ENCODE measurements around the gene OGDH. TPM values are rescaled to one million over a fixed set of nuclear protein-coding genes. Genes with fewer than 3 reads are reported as not detected.
A peak's percentile ranks its signal among the peaks of the same experiment; 100 is the strongest.

The OGDH gene
- total and polyA plus RNA-seq, 8 donors: 46.6 to 184 (median 56.1) TPM

- TF ChIP-seq CTCF (IDR thresholded peaks at IDR 0.05): no peak
These were observed 87.9 kb downstream of the OGDH start for GRCh38 chr7:44694326-44694725.

GRCh38 chr7:44694766-44695165 lies 88.3 kb downstream of the OGDH start:
- H3K9me3 ChIP-seq: peaks cover 0 to 6% of the 10 kb centered on the region in 2 donors
- intact Hi-C loops (cut with DNase I): no loop called here
- ATAC-seq (no peak), DNase-seq (no peak)
- no peaks in the 10 kb centered on the region for H3K27me3 ChIP-seq
- H3K4me1 ChIP-seq: no peaks in the 10 kb centered on the region
- no peak overlapping the region for H3K4me3 ChIP-seq
- no peak for TF ChIP-seq CTCF (IDR thresholded peaks at IDR 0.05)
- peaks cover 0 to 97% of the 10 kb centered on the region in 2 donors for H3K36me3 ChIP-seq
- H3K27ac ChIP-seq: no peak overlapping the region

More at GRCh38 chr7:44694326-44694725, 87.9 kb downstream of the OGDH start:
- peak in 1 of 4 donors; percentile 51 for DNase-seq
- H3K4me1 ChIP-seq: no peaks in the 10 kb centered on the region
- peaks cover 0 to 93% of the 10 kb centered on the region in 2 donors for H3K36me3 ChIP-seq
- peaks cover 0 to 3% of the 10 kb centered on the region in 2 donors for H3K9me3 ChIP-seq
- intact Hi-C loops (cut with DNase I): no loop called here
- no peak for ATAC-seq
- H3K4me3 ChIP-seq: no peak overlapping the region
- no peak overlapping the region for H3K27ac ChIP-seq
- H3K27me3 ChIP-seq: no peaks in the 10 kb centered on the region

- TF ChIP-seq CTCF (IDR thresholded peaks at IDR 0.05): no peak
- Histone ChIP-seq H3K4me3 (no peak overlapping the region), H3K4me1 (no peaks in the 10 kb centered on the region), H3K27me3 (no peaks in the 10 kb centered on the region), H3K27ac (no peak overlapping the region), H3K9me3 (peaks cover 0 to 6% of the 10 kb centered on the region in 2 donors), H3K36me3 (peaks cover 0 to 98% of the 10 kb centered on the region in 2 donors)
- intact Hi-C loops (cut with DNase I): no loop called here
- ATAC-seq: no peak
- DNase-seq: peak in 1 of 4 donors; percentile 20
These were observed 89.3 kb downstream of the OGDH start for GRCh38 chr7:44695756-44696155.

GRCh38 chr7:44696728-44697127 lies 90.3 kb downstream of the OGDH start:
- peak in 2 of 4 donors; percentile 11 to 49 for DNase-seq

More at GRCh38 chr7:44696728-44697127, 90.3 kb downstream of the OGDH start:
- Histone ChIP-seq H3K4me1 (no peaks in the 10 kb centered on the region), H3K27me3 (no peaks in the 10 kb centered on the region), H3K27ac (no peak overlapping the region), H3K4me3 (no peak overlapping the region), H3K9me3 (peaks cover 0 to 6% of the 10 kb centered on the region in 2 donors), H3K36me3 (peaks cover 0 to 99% of the 10 kb centered on the region in 2 donors)
- no peak for ATAC-seq
- intact Hi-C loops (cut with DNase I): no loop called here
- no peak for TF ChIP-seq CTCF (IDR thresholded peaks at IDR 0.05)
